Cerebellar cortex (tissue), 1 donor: Measurements from ENCODE around the gene PTPRN2.
"Not testable (repeated sequence)": the region's sequence is repeated elsewhere in the genome, so short reads cannot be mapped to it uniquely, and the experiment has no call there.

ENCODE experiments used
- DNase-seq: peaks from one replicate; pipeline ENCODE4 v3.0.0-alpha.2; 2015; ENCODE audit warnings: low spot score

Gene PTPRN2

GRCh38 chr7:158587162-158588084 lies at the start of gene PTPRN2:
Gene PTPRN2, minus strand, starts transcription at chr7:158587823.
- DNase-seq, result peak; percentile 62

- no peak for DNase-seq
These were observed 45.7 kb upstream of the PTPRN2 start for GRCh38 chr7:158633055-158633956.

- DNase-seq, result no peak
These were observed 44.1 kb upstream of the PTPRN2 start for GRCh38 chr7:158631574-158632195.

GRCh38 chr7:158626289-158626688 lies 38.7 kb upstream of the PTPRN2 start:
- not testable (repeated sequence) for DNase-seq

GRCh38 chr7:158623241-158623640 lies 35.6 kb upstream of the PTPRN2 start:
- no peak for DNase-seq

GRCh38 chr7:158620839-158621441 lies 33.3 kb upstream of the PTPRN2 start:
- DNase-seq, result no peak

- DNase-seq, result no peak
These were observed 32.8 kb upstream of the PTPRN2 start for GRCh38 chr7:158620418-158620817.

- no peak for DNase-seq
These were observed 31.1 kb upstream of the PTPRN2 start for GRCh38 chr7:158618745-158619140.

GRCh38 chr7:158617737-158618128 lies 30.1 kb upstream of the PTPRN2 start:
- no peak for DNase-seq

- DNase-seq, result no peak
These were observed 28.4 kb upstream of the PTPRN2 start for GRCh38 chr7:158616050-158616449.

- DNase-seq, result no peak
These were observed 27.1 kb upstream of the PTPRN2 start for GRCh38 chr7:158614700-158615099.

GRCh38 chr7:158613481-158613880 lies 25.9 kb upstream of the PTPRN2 start:
- DNase-seq, result no peak

GRCh38 chr7:158612546-158612945 lies 24.9 kb upstream of the PTPRN2 start:
- no peak for DNase-seq

GRCh38 chr7:158611541-158611940 lies 23.9 kb upstream of the PTPRN2 start:
- no peak for DNase-seq

- no peak for DNase-seq
These were observed 21.8 kb upstream of the PTPRN2 start for GRCh38 chr7:158609313-158609974.

GRCh38 chr7:158607563-158607962 lies 19.9 kb upstream of the PTPRN2 start:
- no peak for DNase-seq

- no peak for DNase-seq
These were observed 19.2 kb upstream of the PTPRN2 start for GRCh38 chr7:158606671-158607424.

GRCh38 chr7:158606129-158606528 lies 18.5 kb upstream of the PTPRN2 start:
- no peak for DNase-seq

- no peak for DNase-seq
These were observed 16.4 kb upstream of the PTPRN2 start for GRCh38 chr7:158603773-158604755.
